ENCODE data around the gene TAAR8. TPM values are rescaled to one million over a fixed set of nuclear protein-coding genes. Genes with fewer than 3 reads are reported as not detected.
"Not testable (repeated sequence)": the region's sequence is repeated elsewhere in the genome, so short reads cannot be mapped to it uniquely, and the experiment has no call there.

TAAR8 gene
- total and polyA plus RNA-seq, 5 donors from 2014 or later: not detected

GRCh38 chr6:132600900-132601299 is 48.4 kb downstream of the TAAR8 start:
- H3K4me1 ChIP-seq (ENCODE audit: control insufficient read depth, insufficient read depth, low read length, poor library complexity, severe bottlenecking); H3K9me3 ChIP-seq (ENCODE audit: control insufficient read depth in 2 of 2, low read length in 2 of 2); H3K36me3 Mint-ChIP-seq; DNase-seq; ATAC-seq (ENCODE audit: low read depth in 2 of 2); H3K4me3 Mint-ChIP-seq; H3K9me3 Mint-ChIP-seq; H3K4me1 Mint-ChIP-seq; H3K4me3 ChIP-seq (ENCODE audit: low read depth, low read length); H3K36me3 ChIP-seq (ENCODE audit: control insufficient read depth, insufficient read depth, low read length); H3K27ac ChIP-seq (ENCODE audit: insufficient read depth, low read length, poor library complexity, severe bottlenecking); H3K27me3 ChIP-seq (ENCODE audit: control insufficient read depth, insufficient read depth, low read length); H3K27ac Mint-ChIP-seq; H3K27me3 Mint-ChIP-seq: not testable (repeated sequence)

Other genes with a start within 250 kb of the TAAR8 start
- not detected for gene MOXD1, start 151.2 kb upstream of the TAAR8 start, total RNA-seq
- not detected for gene MOXD1, start 151.2 kb upstream of the TAAR8 start, polyA plus RNA-seq
- 20.2 TPM for gene STX7, start 39.6 kb upstream of the TAAR8 start, total RNA-seq
- 10 to 100 TPM; 14.8 to 19.8 (median 18.9) TPM for gene STX7, start 39.6 kb upstream of the TAAR8 start, polyA plus RNA-seq
- not detected for gene TAAR9, start 14.4 kb upstream of the TAAR8 start, total RNA-seq
- not detected for gene TAAR9, start 14.4 kb upstream of the TAAR8 start, polyA plus RNA-seq
- gene TAAR6, start 17.6 kb downstream of the TAAR8 start, total RNA-seq: not detected
- gene TAAR6, start 17.6 kb downstream of the TAAR8 start, polyA plus RNA-seq: not detected
- gene TAAR5, start 37.1 kb downstream of the TAAR8 start, total RNA-seq: not detected
- not detected for gene TAAR5, start 37.1 kb downstream of the TAAR8 start, polyA plus RNA-seq
- gene TAAR2, start 71.6 kb downstream of the TAAR8 start, total RNA-seq: not detected
- gene TAAR2, start 71.6 kb downstream of the TAAR8 start, polyA plus RNA-seq: not detected
- gene TAAR1, start 106.5 kb downstream of the TAAR8 start, total RNA-seq: not detected
- not detected for gene TAAR1, start 106.5 kb downstream of the TAAR8 start, polyA plus RNA-seq
- not detected for gene VNN1, start 161.4 kb downstream of the TAAR8 start, total RNA-seq
- under 1 TPM in 1 of 4 donors, not detected in 3; 0.07 TPM for gene VNN1, start 161.4 kb downstream of the TAAR8 start, polyA plus RNA-seq
- 4.1 TPM for gene VNN2, start 205.2 kb downstream of the TAAR8 start, total RNA-seq
- 10 to 100 TPM; 12.4 to 34.0 (median 21.3) TPM for gene VNN2, start 205.2 kb downstream of the TAAR8 start, polyA plus RNA-seq
- gene SLC18B1, start 246.0 kb downstream of the TAAR8 start, total RNA-seq: 9.8 TPM
- 10 to 100 TPM; 22.8 to 28.2 (median 23.5) TPM for gene SLC18B1, start 246.0 kb downstream of the TAAR8 start, polyA plus RNA-seq